Spleen (tissue), 11 donors: Measurements from ENCODE around the gene GALNT15. TPM values are rescaled to one million over a fixed set of nuclear protein-coding genes. Genes with fewer than 3 reads are reported as not detected.

ENCODE experiments used
- DNase-seq: peaks from one replicate; pipeline ENCODE4 v3.0.0-alpha.2; 2020
- H3K27ac ChIP-seq, 8 donors: fragments of 200-600 bp; sonication (generic) in 7 of 8; 1 replicate in 4 of 8; 2 replicates in 4 of 8; pipeline versions ENCODE4 v1.5.0 to v1.8.0; 2016 to 2021; ENCODE audit warnings: inconsistent platforms in 4 of 8, mild to moderate bottlenecking in 4 of 8, moderate library complexity in 1 of 8
- H3K27me3 ChIP-seq, 7 donors: fragments of 200-600 bp; sonication (generic) in 6 of 7; replicated peaks in 1 of 7; 1 replicate in 4 of 7; 2 replicates in 3 of 7; pipeline versions ENCODE4 v1.5.0 to v1.8.0; 2016 to 2021; ENCODE audit warnings: inconsistent platforms in 3 of 7, mild to moderate bottlenecking in 1 of 7
- H3K36me3 ChIP-seq, 6 donors: fragments of 200-600 bp; sonication (generic) in 5 of 6; 1 replicate in 4 of 6; 2 replicates in 2 of 6; pipeline versions ENCODE4 v1.5.0 to v1.8.0; 2016 to 2021; ENCODE audit warnings: inconsistent platforms in 2 of 6
- H3K4me1 ChIP-seq, 6 donors: fragments of 200-600 bp; sonication (generic) in 5 of 6; 1 replicate in 3 of 6; 2 replicates in 3 of 6; pipeline versions ENCODE4 v1.5.0 to v1.8.0; 2016 to 2021; ENCODE audit warnings: inconsistent platforms in 3 of 6
- H3K4me3 ChIP-seq, 8 donors: fragments of 200-600 bp; sonication (generic) in 7 of 8; 1 replicate in 4 of 8; 2 replicates in 4 of 8; pipeline versions ENCODE4 v1.5.0 to v1.8.0; 2016 to 2021; ENCODE audit warnings: inconsistent platforms in 4 of 8, mild to moderate bottlenecking in 4 of 8, moderate library complexity in 2 of 8
- H3K9me3 ChIP-seq, 8 donors: fragments of 200-600 bp; sonication (generic) in 7 of 8; 1 replicate in 4 of 8; 2 replicates in 4 of 8; pipeline versions ENCODE4 v1.5.0 to v1.8.0; 2016 to 2021; ENCODE audit warnings: inconsistent platforms in 4 of 8
- POLR2A ChIP-seq, 3 donors: fragments of 450-650 bp; IDR thresholded peaks; one replicate each; pipeline ENCODE4 v1.5.1; 2017; ENCODE audit warnings: antibody characterized with exemption in 3 of 3, mild to moderate bottlenecking in 1 of 3
- POLR2AphosphoS5 ChIP-seq, 3 donors: sonication (generic); formaldehyde crosslinking; IDR thresholded peaks; one replicate each; pipeline ENCODE4 v1.5.1; 2017; ENCODE audit warnings: antibody characterized with exemption in 3 of 3
- WGBS, 5 donors: extraction: QIAGEN DNeasy Blood & Tissue Kit in 3 of 5; methylation state at CpG; one replicate each; pipeline versions ENCODE4 v1.1.5 to v1.1.7; 2013 to 2018; 5-methylcytosine and 5-hydroxymethylcytosine counted together
- intact Hi-C: fragments of 100-400 bp; cut with DNase I; formaldehyde crosslinking; loops from one replicate; pipeline ENCODE4 v1.15.0; 2023; ENCODE audit warnings: low total_unique reads
- polyA plus RNA-seq, 3 donors: library from polyadenylated mRNA; stranded (reverse); fragments of 200-250 nt; gene quantifications; one replicate each; pipeline ENCODE4 v1.2.1, GENCODE V29; 2013
- total RNA-seq, 7 donors: library from RNA; depleted of rRNA in 3 of 7; stranded (reverse); fragments of >200 nt in 3 of 7; fragmentation: NEBNext Ultra II Directional in 4 of 7; extraction: Animal tissue kit (Norgen Biotek cat#: 25700) in 4 of 7; gene quantifications; one replicate each; pipeline versions ENCODE4 v1.1.0 to v1.2.1, GENCODE V29; 2016 to 2021
- TF ChIP-seq, protein P1 (sequence below), 11 experiments: fragments of 200-600 bp in 7 of 11; fragments of 450-650 bp in 4 of 11; sonication (generic) in 4 of 11; IDR thresholded peaks in 8 of 11; conservative IDR thresholded peaks in 3 of 11; 1 replicate in 7 of 11; 2 replicates in 4 of 11; pipeline versions ENCODE4 v1.4.0 to v1.8.0; 2016 to 2021; ENCODE audit warnings: antibody characterized with exemption in 11 of 11, inconsistent platforms in 4 of 11, mild to moderate bottlenecking in 1 of 11
- donor health status: healthy with polysubstance abuse.
- donor health status: DM: no; HTN: no; CAD: no; lungs with moderate emphysema.
- donor health status: DM: no; HTN: no; CAD: no.
- donor health status: Bipolar disorder and iron deficiency.
- donor health status: healthy.
- donor health status: DM: no; HTN: no; CAD: no.
- donor health status: DM: yes; HTN: yes; CAD: no.

The GALNT15 gene
- total and polyA plus RNA-seq, 10 donors, result 2.5 to 147 (median 42.1) TPM

DNA sequence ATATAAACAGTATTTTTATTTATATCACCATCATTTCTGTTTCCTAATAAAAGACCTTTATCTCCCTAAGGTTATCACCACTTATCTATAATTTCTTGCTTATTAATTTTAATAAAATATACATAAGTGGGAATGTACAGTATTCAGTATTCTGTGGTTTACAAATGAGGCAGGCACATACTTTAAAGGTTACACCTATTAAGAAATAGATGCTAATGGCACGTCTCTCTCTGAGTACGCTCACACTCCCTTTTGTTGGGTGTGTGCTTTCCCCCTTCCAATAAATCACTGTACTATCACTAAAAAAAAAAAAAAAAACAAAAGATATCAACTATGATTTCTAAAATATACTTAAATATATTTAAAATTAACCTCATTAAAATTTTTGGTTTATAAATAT is 99.4 kb downstream of the GALNT15 start:
- Histone ChIP-seq H3K27ac (no peak overlapping the region), H3K4me3 (no peak overlapping the region), H3K9me3 (no peaks in the 10 kb centered on the region), H3K36me3 (peaks cover 0 to 86% (median 30%) of the 10 kb centered on the region in 6 donors), H3K4me1 (peaks cover 0 to 3% (median 0%) of the 10 kb centered on the region in 6 donors), H3K27me3 (no peaks in the 10 kb centered on the region)
- 94 to 97% (median 96%) methylated on average over 2 of the region's 2 CpGs for WGBS, 5 donors
- intact Hi-C loops, result no loop called here
- TF ChIP-seq, protein P1, sequence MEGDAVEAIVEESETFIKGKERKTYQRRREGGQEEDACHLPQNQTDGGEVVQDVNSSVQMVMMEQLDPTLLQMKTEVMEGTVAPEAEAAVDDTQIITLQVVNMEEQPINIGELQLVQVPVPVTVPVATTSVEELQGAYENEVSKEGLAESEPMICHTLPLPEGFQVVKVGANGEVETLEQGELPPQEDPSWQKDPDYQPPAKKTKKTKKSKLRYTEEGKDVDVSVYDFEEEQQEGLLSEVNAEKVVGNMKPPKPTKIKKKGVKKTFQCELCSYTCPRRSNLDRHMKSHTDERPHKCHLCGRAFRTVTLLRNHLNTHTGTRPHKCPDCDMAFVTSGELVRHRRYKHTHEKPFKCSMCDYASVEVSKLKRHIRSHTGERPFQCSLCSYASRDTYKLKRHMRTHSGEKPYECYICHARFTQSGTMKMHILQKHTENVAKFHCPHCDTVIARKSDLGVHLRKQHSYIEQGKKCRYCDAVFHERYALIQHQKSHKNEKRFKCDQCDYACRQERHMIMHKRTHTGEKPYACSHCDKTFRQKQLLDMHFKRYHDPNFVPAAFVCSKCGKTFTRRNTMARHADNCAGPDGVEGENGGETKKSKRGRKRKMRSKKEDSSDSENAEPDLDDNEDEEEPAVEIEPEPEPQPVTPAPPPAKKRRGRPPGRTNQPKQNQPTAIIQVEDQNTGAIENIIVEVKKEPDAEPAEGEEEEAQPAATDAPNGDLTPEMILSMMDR (IDR thresholded peaks at IDR 0.05 in 8 of 11, conservative IDR thresholded peaks at IDR 0.05 in 3 of 11), result no peak
- TF ChIP-seq POLR2AphosphoS5 (IDR thresholded peaks at IDR 0.05), result no peak
- no peak for DNase-seq

DNA sequence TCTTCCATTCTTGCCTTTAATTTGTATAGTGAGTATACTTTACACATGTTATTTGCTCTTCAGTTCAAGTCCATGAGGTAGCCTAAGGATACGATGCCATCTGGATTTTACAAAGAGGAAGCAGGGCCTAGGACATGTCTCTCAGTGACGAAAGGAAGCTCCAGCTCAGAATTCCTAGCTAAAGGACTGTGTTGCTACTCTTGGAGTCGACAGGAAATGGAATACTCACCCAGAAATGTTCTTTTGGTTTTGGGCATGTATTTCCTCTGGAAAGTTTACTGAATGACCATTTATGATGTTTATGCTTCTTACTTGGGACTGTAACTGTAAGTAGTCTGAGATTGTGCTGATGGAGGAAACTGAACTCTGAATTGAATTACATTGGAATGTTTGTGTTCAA is 103.0 kb downstream of the GALNT15 start:
- H3K4me3 ChIP-seq, result no peak overlapping the region
- H3K36me3 ChIP-seq, result peaks cover 0 to 72% (median 10%) of the 10 kb centered on the region in 6 donors
- WGBS, 5 donors, result 76 to 83% (median 80%) methylated on average over 3 of the region's 3 CpGs
- intact Hi-C loops, result no loop called here
- H3K4me1 ChIP-seq, result no peaks in the 10 kb centered on the region
- no peaks in the 10 kb centered on the region for H3K27me3 ChIP-seq
- no peak for TF ChIP-seq POLR2A (IDR thresholded peaks at IDR 0.05)
- no peak for TF ChIP-seq POLR2AphosphoS5 (IDR thresholded peaks at IDR 0.05)
- TF ChIP-seq, protein P1 (IDR thresholded peaks at IDR 0.05 in 8 of 11, conservative IDR thresholded peaks at IDR 0.05 in 3 of 11), result no peak
- H3K9me3 ChIP-seq, result no peaks in the 10 kb centered on the region
- no peak for DNase-seq
- no peak overlapping the region for H3K27ac ChIP-seq

DNA sequence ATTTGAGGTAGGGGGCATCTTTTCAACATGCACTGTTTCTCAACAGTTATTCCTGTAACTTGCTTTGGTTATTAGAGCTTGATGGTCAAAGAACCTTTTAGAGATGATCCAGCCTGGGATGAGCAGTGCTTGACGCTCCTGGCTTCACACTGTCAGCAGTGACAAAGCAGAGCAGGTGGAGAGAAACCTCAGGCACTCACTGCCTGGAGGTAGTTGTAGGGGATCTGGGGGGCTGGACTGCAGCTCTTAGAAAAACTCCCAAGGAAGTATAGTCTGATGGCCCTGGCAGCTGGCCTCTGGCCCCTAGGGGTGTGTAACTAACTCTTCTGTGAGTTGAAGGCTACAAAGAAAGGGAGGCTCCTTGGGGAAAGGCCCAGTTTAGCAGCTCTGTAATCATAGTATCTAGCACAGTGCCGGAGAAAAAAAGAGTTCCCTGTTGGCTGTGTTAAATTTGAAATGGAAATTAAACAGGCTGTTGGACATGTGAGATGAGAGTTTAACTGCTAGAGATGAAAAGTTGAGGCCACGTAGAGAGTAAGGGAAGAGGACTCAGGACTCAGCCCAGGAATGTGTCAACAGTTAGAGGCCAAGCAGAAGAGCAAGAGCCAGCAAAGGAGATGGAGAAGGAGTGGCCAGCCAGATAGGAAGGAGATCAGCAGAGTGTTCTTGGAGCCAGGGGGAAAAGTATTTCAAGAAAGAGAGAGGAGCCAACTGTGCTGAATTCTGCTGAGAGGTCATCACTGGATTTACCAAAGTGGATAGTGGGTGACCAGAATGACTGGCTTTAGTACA is 104.7 kb downstream of the GALNT15 start:
- Histone ChIP-seq H3K9me3 (no peaks in the 10 kb centered on the region), H3K4me1 (no peaks in the 10 kb centered on the region), H3K4me3 (no peak overlapping the region), H3K36me3 (peaks cover 0 to 73% (median 10%) of the 10 kb centered on the region in 6 donors), H3K27me3 (no peaks in the 10 kb centered on the region), H3K27ac (no peak overlapping the region)
- intact Hi-C loops, result no loop called here
- DNase-seq, result no peak
- WGBS, 5 donors, result 88 to 96% (median 94%) methylated on average over 3 of the region's 3 CpGs
- no peak for TF ChIP-seq POLR2A (IDR thresholded peaks at IDR 0.05)
- TF ChIP-seq, protein P1 (IDR thresholded peaks at IDR 0.05 in 8 of 11, conservative IDR thresholded peaks at IDR 0.05 in 3 of 11), result no peak
- TF ChIP-seq POLR2AphosphoS5 (IDR thresholded peaks at IDR 0.05), result no peak

DNA sequence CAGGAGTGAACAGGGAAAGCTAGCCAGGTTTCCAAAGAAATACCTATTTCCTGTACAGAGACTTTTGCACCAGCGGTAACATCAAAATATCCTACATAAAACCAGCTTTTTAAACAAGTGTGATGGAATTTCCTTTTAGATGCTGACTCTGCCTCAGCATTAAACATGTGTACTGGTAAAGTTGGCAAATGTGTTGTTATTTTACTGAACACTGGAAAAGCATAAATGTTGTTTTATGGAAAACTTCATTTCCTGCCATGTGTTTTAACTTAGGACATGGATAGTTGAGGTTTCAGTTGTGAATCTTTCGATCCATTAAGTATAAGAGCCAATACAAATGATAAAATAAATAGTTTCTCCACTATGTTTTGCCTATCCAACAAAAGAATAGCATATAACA is 106.2 kb downstream of the GALNT15 start:
- no peaks in the 10 kb centered on the region for H3K27me3 ChIP-seq
- WGBS, 5 donors, result 96 to 100% (median 97%) methylated on average over 2 of the region's 2 CpGs
- intact Hi-C loops, result no loop called here
- no peak overlapping the region for H3K4me3 ChIP-seq
- H3K27ac ChIP-seq, result no peak overlapping the region
- no peak for DNase-seq
- peaks cover 0 to 12% (median 0%) of the 10 kb centered on the region in 6 donors for H3K4me1 ChIP-seq
- peaks cover 0 to 63% (median 5%) of the 10 kb centered on the region in 6 donors for H3K36me3 ChIP-seq
- no peaks in the 10 kb centered on the region for H3K9me3 ChIP-seq
- TF ChIP-seq, protein P1 (IDR thresholded peaks at IDR 0.05 in 8 of 11, conservative IDR thresholded peaks at IDR 0.05 in 3 of 11), result no peak
- no peak for TF ChIP-seq POLR2AphosphoS5 (IDR thresholded peaks at IDR 0.05)
- no peak for TF ChIP-seq POLR2A (IDR thresholded peaks at IDR 0.05)
